NOMO-1 treated with DMSO at 0.1 percent for 48 hours (cell line): Measurements from ENCODE around the gene PARP6.

Experiments
- DNase-seq: peaks from one replicate; lab custom pipeline; 2025; ENCODE audit not compliant: unreplicated experiment; lab: John Stamatoyannopoulos, UW

PARP6 gene

GRCh38 chr15:72231833-72232478 is 40.4 kb downstream of the PARP6 start:
- DNase-seq, result peak; percentile 58

- DNase-seq, result peak; percentile 92
Measured at GRCh38 chr15:72231066-72231832, 41.1 kb downstream of the PARP6 start, which contains the start of gene PKM. Gene PKM, minus strand, starts transcription at chr15:72231190. Its CDS starts 12,093 bp downstream, at chr15:72219097.

- peak; percentile 85 for DNase-seq
Measured at GRCh38 chr15:72230197-72231065, 41.9 kb downstream of the PARP6 start.

GRCh38 chr15:72229947-72230196 is 42.5 kb downstream of the PARP6 start:
- no peak for DNase-seq

GRCh38 chr15:72229076-72229946 is 43.0 kb downstream of the PARP6 start:
- DNase-seq, result no peak

- DNase-seq, result peak; percentile 77
Measured at GRCh38 chr15:72227720-72228119, 44.6 kb downstream of the PARP6 start.

GRCh38 chr15:72227192-72227586 is 45.2 kb downstream of the PARP6 start:
- peak; percentile 41 for DNase-seq

GRCh38 chr15:72223278-72223677 is 49.1 kb downstream of the PARP6 start:
- DNase-seq, result no peak

GRCh38 chr15:72222393-72222792 is 50.0 kb downstream of the PARP6 start:
- DNase-seq, result no peak

GRCh38 chr15:72220687-72221086 is 51.7 kb downstream of the PARP6 start:
- DNase-seq, result no peak

- DNase-seq, result no peak
Measured at GRCh38 chr15:72217216-72217615, 55.1 kb downstream of the PARP6 start.

GRCh38 chr15:72216079-72216478 is 56.3 kb downstream of the PARP6 start:
- no peak for DNase-seq

- DNase-seq, result no peak
Measured at GRCh38 chr15:72207558-72208085, 64.7 kb downstream of the PARP6 start.

GRCh38 chr15:72206677-72207000 is 65.7 kb downstream of the PARP6 start:
- no peak for DNase-seq

GRCh38 chr15:72205896-72206676 is 66.3 kb downstream of the PARP6 start:
- no peak for DNase-seq

GRCh38 chr15:72205273-72205672 is 67.1 kb downstream of the PARP6 start:
- DNase-seq, result no peak

GRCh38 chr15:72203507-72203837 is 68.9 kb downstream of the PARP6 start:
- no peak for DNase-seq

GRCh38 chr15:72202801-72203506 is 69.4 kb downstream of the PARP6 start:
- no peak for DNase-seq

- DNase-seq, result no peak
Measured at GRCh38 chr15:72202302-72202701, 70.1 kb downstream of the PARP6 start.
